Activated CD4-positive, alpha-beta T cell treated with anti-CD3 and anti-CD28 coated beads, Interleukin-2, amount 10 ng/mL, durations not matched to agents 24 days and 14 days (primary cell): ENCODE results near the gene LHX6. TPM values are rescaled to one million over a fixed set of nuclear protein-coding genes. Genes with fewer than 3 reads are reported as not detected.

Experiments
- DNase-seq: peaks from one replicate; pipeline ENCODE4 v3.0.0; 2022
- H3K27ac Mint-ChIP-seq: one replicate; pipeline ENCODE4 v1.8.0; 2022; ENCODE audit warnings: mild to moderate bottlenecking, mixed read lengths
- H3K27me3 Mint-ChIP-seq: one replicate; pipeline ENCODE4 v1.8.0; 2022; ENCODE audit warnings: mixed read lengths
- H3K36me3 Mint-ChIP-seq: one replicate; pipeline ENCODE4 v1.8.0; 2022; ENCODE audit warnings: low read depth, mild to moderate bottlenecking, mixed read lengths
- H3K4me1 Mint-ChIP-seq: one replicate; pipeline ENCODE4 v1.8.0; 2021; ENCODE audit warnings: mixed read lengths
- H3K4me3 Mint-ChIP-seq: one replicate; pipeline ENCODE4 v1.8.0; 2022; ENCODE audit warnings: mild to moderate bottlenecking, moderate library complexity, mixed read lengths
- H3K9me3 Mint-ChIP-seq: one replicate; pipeline ENCODE4 v1.8.0; 2021; ENCODE audit warnings: mixed read lengths
- intact Hi-C: fragments of 100-400 bp; cut with micrococcal nuclease; formaldehyde crosslinking; loops from one replicate; pipeline ENCODE4 v1.15.1; 2023
- total RNA-seq: library from RNA; stranded (reverse); gene quantifications from 2 replicates; pipeline ENCODE4 v1.2.3, GENCODE V29; 2022

The LHX6 gene
- total RNA-seq, 1 donor from 2014 or later, result not detected

DNA sequence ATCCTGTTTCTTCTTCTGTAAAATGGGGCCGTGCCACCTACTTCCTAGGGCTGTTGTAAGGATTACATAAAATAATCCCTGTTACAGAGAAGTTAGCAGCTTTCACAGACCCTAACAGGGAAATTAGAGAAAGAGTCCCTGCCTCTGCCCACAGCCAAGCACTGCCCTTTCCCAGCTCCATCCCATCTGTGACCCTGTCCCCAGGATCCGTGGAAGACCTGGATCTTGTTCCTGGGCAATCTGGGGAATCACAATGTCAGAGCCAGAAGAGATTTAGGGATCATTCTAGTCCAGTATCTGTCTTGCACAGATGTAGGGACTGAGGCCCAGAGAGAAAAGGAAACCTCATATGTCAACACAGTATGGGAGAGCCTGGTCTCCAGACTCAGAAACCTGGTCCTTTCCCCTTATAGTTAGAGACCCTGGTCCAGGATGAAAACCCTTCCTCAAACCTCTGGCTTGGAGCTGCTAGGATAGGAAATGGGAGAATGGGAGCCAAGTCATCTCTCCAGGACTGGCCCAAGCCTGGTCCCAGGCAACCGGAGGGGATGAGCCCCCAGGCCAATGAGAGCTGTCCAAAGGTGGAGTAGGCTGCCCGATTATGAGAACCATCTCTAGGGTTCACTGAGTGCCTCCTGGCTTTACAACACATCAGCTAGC, 12.5 kb downstream of the LHX6 start:
- Mint-ChIP-seq H3K4me1 (peaks cover 27% of the 10 kb centered on the region), H3K36me3 (no peaks in the 10 kb centered on the region), H3K9me3 (no peaks in the 10 kb centered on the region), H3K27ac (no peak overlapping the region), H3K4me3 (no peak overlapping the region), H3K27me3 (peaks cover 87% of the 10 kb centered on the region)
- no peak for DNase-seq
- intact Hi-C loops, result loop anchor here (10.0 kb wide), 1 partner anchor 129 kb away; no protein-coding TSS in a partner anchor

GRCh38 chr9:122215663-122216062, 13.1 kb downstream of the LHX6 start:
- no peak overlapping the region for H3K4me3 Mint-ChIP-seq

GRCh38 chr9:122214507-122214906, 14.2 kb downstream of the LHX6 start:
- no peak for DNase-seq
- Mint-ChIP-seq H3K27ac (no peak overlapping the region), H3K4me3 (peak overlapping the region; percentile 60), H3K27me3 (peaks cover 75% of the 10 kb centered on the region), H3K4me1 (peaks cover 21% of the 10 kb centered on the region), H3K9me3 (no peaks in the 10 kb centered on the region), H3K36me3 (no peaks in the 10 kb centered on the region)
- intact Hi-C loops, result loop anchor here (5.0 to 10.0 kb wide), 2 partner anchors 57 to 130 kb away; partner anchors contain the start of genes MORN5 and NDUFA8

More at GRCh38 chr9:122215663-122216062, 13.1 kb downstream of the LHX6 start:
- Mint-ChIP-seq H3K27me3 (peaks cover 84% of the 10 kb centered on the region), H3K36me3 (no peaks in the 10 kb centered on the region), H3K27ac (no peak overlapping the region), H3K9me3 (no peaks in the 10 kb centered on the region), H3K4me1 (peaks cover 27% of the 10 kb centered on the region)
- intact Hi-C loops, result loop anchor here (10.0 kb wide), 1 partner anchor 129 kb away; no protein-coding TSS in a partner anchor
- DNase-seq, result no peak

GRCh38 chr9:122213589-122214413, 15.0 kb downstream of the LHX6 start:
- peaks cover 68% of the 10 kb centered on the region for H3K27me3 Mint-ChIP-seq
- no peak overlapping the region for H3K27ac Mint-ChIP-seq
- H3K4me1 Mint-ChIP-seq, result peaks cover 14% of the 10 kb centered on the region
- H3K36me3 Mint-ChIP-seq, result no peaks in the 10 kb centered on the region
- H3K4me3 Mint-ChIP-seq, result peak overlapping the region; percentile 60
- intact Hi-C loops, result loop anchor here (5.0 to 10.0 kb wide), 2 partner anchors 56 to 131 kb away; partner anchors contain the start of genes MORN5 and NDUFA8
- DNase-seq, result peak; percentile 91
- no peaks in the 10 kb centered on the region for H3K9me3 Mint-ChIP-seq

GRCh38 chr9:122213102-122213588, 15.6 kb downstream of the LHX6 start:
- DNase-seq, result no peak
- intact Hi-C loops, result loop anchor here (5.0 to 10.0 kb wide), 2 partner anchors 56 to 132 kb away; partner anchors contain the start of genes MORN5 and NDUFA8
- Mint-ChIP-seq H3K4me3 (peak overlapping the region; percentile 60), H3K9me3 (no peaks in the 10 kb centered on the region), H3K27ac (no peak overlapping the region), H3K36me3 (no peaks in the 10 kb centered on the region), H3K4me1 (peaks cover 8% of the 10 kb centered on the region), H3K27me3 (peaks cover 62% of the 10 kb centered on the region)

DNA sequence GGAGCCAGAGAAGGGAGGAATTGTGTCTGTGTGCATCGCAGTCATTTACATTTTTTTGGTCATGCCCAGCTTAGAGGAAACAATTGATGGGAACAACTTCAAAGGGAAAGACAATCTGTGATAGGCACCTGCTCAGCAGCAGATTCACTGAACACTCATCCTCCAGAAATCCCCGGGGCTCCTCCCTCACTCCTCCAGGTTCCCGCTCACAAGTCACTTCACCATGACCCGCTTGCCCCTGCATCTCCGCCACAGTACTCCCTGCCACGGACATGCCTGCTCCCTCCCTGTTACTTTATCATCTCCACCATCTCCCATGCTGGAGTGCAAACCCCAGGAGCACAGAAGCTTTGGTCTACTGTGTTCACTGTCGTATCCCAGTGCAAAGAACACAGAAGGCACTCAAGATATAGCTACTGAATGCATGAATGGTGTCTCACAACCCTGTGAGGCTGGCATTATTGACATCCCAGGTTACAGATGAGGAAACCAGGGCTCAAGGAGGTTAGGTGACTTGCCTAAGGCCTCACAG, 16.2 kb downstream of the LHX6 start:
- no peaks in the 10 kb centered on the region for H3K36me3 Mint-ChIP-seq
- no peaks in the 10 kb centered on the region for H3K9me3 Mint-ChIP-seq
- H3K4me1 Mint-ChIP-seq, result peaks cover 3% of the 10 kb centered on the region
- no peak for DNase-seq
- peaks cover 56% of the 10 kb centered on the region for H3K27me3 Mint-ChIP-seq
- H3K4me3 Mint-ChIP-seq, result peak overlapping the region; percentile 60
- H3K27ac Mint-ChIP-seq, result no peak overlapping the region
- intact Hi-C loops, result loop anchor here (5.0 to 10.0 kb wide), 2 partner anchors 55 to 132 kb away; partner anchors contain the start of genes MORN5 and NDUFA8

GRCh38 chr9:122209451-122209850, 19.3 kb downstream of the LHX6 start:
- Mint-ChIP-seq H3K9me3 (no peaks in the 10 kb centered on the region), H3K27me3 (peaks cover 30% of the 10 kb centered on the region), H3K4me1 (peaks cover 2% of the 10 kb centered on the region), H3K27ac (no peak overlapping the region), H3K36me3 (no peaks in the 10 kb centered on the region), H3K4me3 (no peak overlapping the region)
- intact Hi-C loops, result no loop called here
- DNase-seq, result no peak

GRCh38 chr9:122207096-122207495, 21.7 kb downstream of the LHX6 start:
- H3K4me3 Mint-ChIP-seq, result no peak overlapping the region
- no peaks in the 10 kb centered on the region for H3K4me1 Mint-ChIP-seq
- peaks cover 13% of the 10 kb centered on the region for H3K27me3 Mint-ChIP-seq
- H3K9me3 Mint-ChIP-seq, result no peaks in the 10 kb centered on the region
- no peak overlapping the region for H3K27ac Mint-ChIP-seq
- no peaks in the 10 kb centered on the region for H3K36me3 Mint-ChIP-seq
- intact Hi-C loops, result no loop called here
- no peak for DNase-seq

DNA sequence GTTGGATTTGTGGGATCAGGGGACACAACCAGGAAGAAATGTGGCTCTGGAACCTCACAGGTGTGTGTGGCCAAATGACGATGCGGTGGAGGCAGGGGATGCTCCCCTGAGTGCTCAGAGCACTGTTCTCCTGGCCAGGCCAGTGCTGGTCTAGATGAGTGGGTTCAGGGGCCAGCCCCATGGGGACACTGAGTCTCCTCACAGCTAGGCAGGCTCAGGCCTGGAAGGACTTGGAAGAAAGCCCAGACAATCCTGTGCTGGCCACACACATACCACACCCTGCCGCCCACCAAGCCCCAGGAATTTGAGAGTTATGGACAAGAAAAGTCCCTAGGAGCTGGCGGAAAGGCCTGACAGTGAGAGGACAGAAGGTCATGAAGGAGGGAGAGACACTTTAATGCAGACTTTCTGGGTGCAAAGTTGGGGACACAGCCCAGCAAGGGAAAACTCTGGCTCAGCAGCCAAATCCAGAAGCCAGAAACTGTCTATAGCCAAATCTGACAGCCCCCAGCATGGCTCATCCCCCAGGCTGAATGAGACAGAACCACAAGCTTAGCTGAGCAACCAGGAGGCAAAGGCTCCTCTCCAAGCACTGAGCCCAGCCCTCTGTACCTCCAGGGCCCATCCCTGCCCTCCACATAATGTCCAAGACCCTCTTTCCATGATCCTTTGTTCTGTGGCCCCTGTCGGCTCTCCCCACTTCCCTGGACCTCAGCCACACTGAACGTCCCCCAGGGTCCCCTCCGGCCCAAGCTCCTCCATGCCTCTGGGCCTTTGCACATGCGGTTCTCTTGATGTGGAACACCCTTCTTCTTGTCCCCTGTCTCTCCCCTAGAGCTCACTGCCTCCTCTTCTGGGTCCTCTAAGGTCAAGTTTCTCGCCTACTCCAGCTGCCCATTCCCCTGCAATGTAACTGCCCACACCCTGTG, 22.4 kb downstream of the LHX6 start:
- intact Hi-C loops, result no loop called here
- Mint-ChIP-seq H3K9me3 (no peaks in the 10 kb centered on the region), H3K27ac (no peak overlapping the region), H3K4me1 (no peaks in the 10 kb centered on the region), H3K4me3 (no peak overlapping the region), H3K36me3 (no peaks in the 10 kb centered on the region), H3K27me3 (peaks cover 6% of the 10 kb centered on the region)
- DNase-seq, result no peak

DNA sequence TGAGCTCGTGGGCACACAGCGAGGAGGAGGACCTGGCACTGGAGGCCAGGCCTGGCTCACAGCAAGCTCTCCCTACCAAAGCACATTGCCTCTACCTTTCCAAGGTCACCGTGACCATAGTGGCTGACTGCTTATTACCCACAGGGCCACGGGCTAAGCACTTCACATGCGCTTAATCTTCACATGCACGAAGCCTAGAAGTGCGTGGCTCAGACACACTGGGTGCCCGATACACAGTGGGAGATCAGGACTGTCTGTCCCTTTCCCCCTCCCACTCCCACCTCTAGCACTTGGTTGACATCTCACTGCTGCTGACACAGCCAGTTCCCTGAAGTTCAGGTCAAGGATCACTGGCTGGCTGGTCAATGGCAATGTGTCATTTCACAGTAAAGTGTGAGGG, 23.6 kb downstream of the LHX6 start:
- H3K27ac Mint-ChIP-seq, result no peak overlapping the region
- no peaks in the 10 kb centered on the region for H3K9me3 Mint-ChIP-seq
- intact Hi-C loops, result no loop called here
- H3K36me3 Mint-ChIP-seq, result no peaks in the 10 kb centered on the region
- H3K4me1 Mint-ChIP-seq, result no peaks in the 10 kb centered on the region
- H3K4me3 Mint-ChIP-seq, result no peak overlapping the region
- no peak for DNase-seq
- peaks cover 1% of the 10 kb centered on the region for H3K27me3 Mint-ChIP-seq

DNA sequence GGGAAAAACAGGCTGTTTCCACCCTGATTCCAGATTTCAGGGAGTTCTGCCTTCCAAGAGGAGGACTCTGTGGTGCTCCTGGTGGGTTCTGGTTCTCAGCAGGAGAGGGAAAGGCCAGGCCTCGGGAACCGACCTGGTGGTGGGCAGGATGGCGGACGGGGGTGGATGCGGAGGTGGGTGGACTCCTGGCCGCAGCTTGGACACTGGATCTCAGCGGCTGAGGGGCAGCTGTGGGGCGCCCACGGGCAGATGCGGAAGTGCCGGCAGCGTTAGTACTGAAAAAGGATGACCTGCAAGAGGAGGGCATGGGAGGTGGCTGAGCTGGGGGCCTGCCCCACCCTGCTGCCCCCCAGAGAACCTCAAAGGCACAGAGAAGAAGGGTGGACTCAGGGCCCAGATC, 24.3 kb downstream of the LHX6 start:
- no peaks in the 10 kb centered on the region for H3K36me3 Mint-ChIP-seq
- DNase-seq, result no peak
- H3K9me3 Mint-ChIP-seq, result no peaks in the 10 kb centered on the region
- no peaks in the 10 kb centered on the region for H3K4me1 Mint-ChIP-seq
- H3K27ac Mint-ChIP-seq, result no peak overlapping the region
- no peaks in the 10 kb centered on the region for H3K27me3 Mint-ChIP-seq
- intact Hi-C loops, result no loop called here
- H3K4me3 Mint-ChIP-seq, result no peak overlapping the region

- Mint-ChIP-seq H3K9me3 (no peaks in the 10 kb centered on the region), H3K27me3 (no peaks in the 10 kb centered on the region), H3K27ac (no peak overlapping the region), H3K4me3 (no peak overlapping the region), H3K4me1 (no peaks in the 10 kb centered on the region), H3K36me3 (no peaks in the 10 kb centered on the region)
- intact Hi-C loops, result no loop called here
- DNase-seq, result no peak
Measured at GRCh38 chr9:122204055-122204454, 24.7 kb downstream of the LHX6 start.

DNA sequence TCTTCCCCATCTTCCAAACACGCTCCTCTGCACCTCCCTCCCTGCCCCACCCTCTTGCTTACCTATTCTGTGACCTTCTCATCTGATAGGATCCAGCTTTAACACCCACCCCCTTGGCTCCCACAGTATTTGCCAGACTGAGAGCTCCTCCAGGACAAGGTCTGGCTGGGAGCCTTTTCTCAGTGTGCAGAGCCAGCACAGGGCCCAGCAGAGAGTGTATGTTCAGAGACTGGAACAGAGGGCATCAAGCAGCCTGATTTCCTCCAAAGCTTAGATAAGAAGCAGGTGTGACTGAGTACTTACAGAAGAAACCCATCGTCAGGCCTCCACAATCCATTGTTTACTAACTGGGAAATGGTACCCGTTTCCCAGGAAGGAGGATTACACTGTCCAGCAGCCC, 26.6 kb downstream of the LHX6 start:
- intact Hi-C loops, result no loop called here
- H3K9me3 Mint-ChIP-seq, result no peaks in the 10 kb centered on the region
- H3K27me3 Mint-ChIP-seq, result peaks cover under 1% of the 10 kb centered on the region
- H3K36me3 Mint-ChIP-seq, result no peaks in the 10 kb centered on the region
- no peaks in the 10 kb centered on the region for H3K4me1 Mint-ChIP-seq
- no peak overlapping the region for H3K27ac Mint-ChIP-seq
- no peak for DNase-seq
- no peak overlapping the region for H3K4me3 Mint-ChIP-seq
